ENCODE results near the gene RBP3.
"Not testable (repeated sequence)": the region's sequence is repeated elsewhere in the genome, so short reads cannot be mapped to it uniquely, and the experiment has no call there.

The RBP3 gene

GRCh38 chr10:47381427-47382379 lies 33.5 kb downstream of the RBP3 start:
- no peaks in the 10 kb centered on the region for H3K9me2 ChIP-seq (replicated peaks; ENCODE audit: control insufficient read depth, low read length)
- H3K27ac ChIP-seq (ENCODE audit: low read depth, low read length) = no peak overlapping the region
- no peaks in the 10 kb centered on the region for H3K9me3 ChIP-seq (ENCODE audit: control insufficient read depth, insufficient read depth, low read length)
- no peaks in the 10 kb centered on the region for H3K79me2 ChIP-seq (ENCODE audit: control insufficient read depth, low read length)
- H3K36me3 ChIP-seq (ENCODE audit: control insufficient read depth, low read length) = no peaks in the 10 kb centered on the region
- no peak overlapping the region for H3K4me3 ChIP-seq (ENCODE audit: low read length)
- H3F3A ChIP-seq (ENCODE audit: control insufficient read depth, insufficient read depth) = no peaks in the 10 kb centered on the region
- H4K20me1 ChIP-seq (ENCODE audit: control insufficient read depth, insufficient read depth, low read depth, low read length) = no peaks in the 10 kb centered on the region; the same call in 1 of the 2 replicates
- H3K27me3 ChIP-seq (ENCODE audit: control insufficient read depth, low read length) = peaks cover 32% of the 10 kb centered on the region
- peaks cover 13% of the 10 kb centered on the region for H3K4me1 ChIP-seq (ENCODE audit: control insufficient read depth, low read length)
- no peak for TF ChIP-seq CTCF (IDR thresholded peaks at IDR 0.05; ENCODE audit: low read depth, low read length, poor library complexity, severe bottlenecking)
- TF ChIP-seq EZH2phosphoT487 (IDR thresholded peaks at IDR 0.05; ENCODE audit: borderline replicate concordance, low read length) = no peak
- H3K4me2 ChIP-seq (ENCODE audit: low read length) = no peak overlapping the region

- H3K36me3 ChIP-seq (ENCODE audit: control insufficient read depth, low read length) = no peaks in the 10 kb centered on the region
- H3K27ac ChIP-seq (ENCODE audit: low read depth, low read length) = no peak overlapping the region
- H3K4me3 ChIP-seq (ENCODE audit: low read length) = peak overlapping the region; percentile 78
- no peaks in the 10 kb centered on the region for H3F3A ChIP-seq (ENCODE audit: control insufficient read depth, insufficient read depth)
- H3K9me2 ChIP-seq (replicated peaks; ENCODE audit: control insufficient read depth, low read length) = no peaks in the 10 kb centered on the region
- H3K79me2 ChIP-seq (ENCODE audit: control insufficient read depth, low read length) = no peaks in the 10 kb centered on the region
- TF ChIP-seq EZH2phosphoT487 (IDR thresholded peaks at IDR 0.05; ENCODE audit: borderline replicate concordance, low read length) (no peak), CTCF (IDR thresholded peaks at IDR 0.05; ENCODE audit: low read depth, low read length, poor library complexity, severe bottlenecking) (no peak)
- no peaks in the 10 kb centered on the region; the same call in 1 of the 2 replicates for H4K20me1 ChIP-seq (ENCODE audit: control insufficient read depth, insufficient read depth, low read depth, low read length)
- H3K27me3 ChIP-seq (ENCODE audit: control insufficient read depth, low read length) = peaks cover 22% of the 10 kb centered on the region
- peaks cover 13% of the 10 kb centered on the region for H3K4me1 ChIP-seq (ENCODE audit: control insufficient read depth, low read length)
- H3K9me3 ChIP-seq (ENCODE audit: control insufficient read depth, insufficient read depth, low read length) = no peaks in the 10 kb centered on the region
- H3K4me2 ChIP-seq (ENCODE audit: low read length) = peak overlapping the region; percentile 79
Measured at GRCh38 chr10:47383261-47384147, 35.3 kb downstream of the RBP3 start.

- Histone ChIP-seq H4K20me1 (ENCODE audit: control insufficient read depth, insufficient read depth, low read depth, low read length) (no peaks in the 10 kb centered on the region; the same call in 1 of the 2 replicates), H3K79me2 (ENCODE audit: control insufficient read depth, low read length) (no peaks in the 10 kb centered on the region), H3K27ac (ENCODE audit: low read depth, low read length) (no peak within 1 kb of the TSS), H3K36me3 (ENCODE audit: control insufficient read depth, low read length) (no peaks in the 10 kb centered on the region), H3K9me3 (ENCODE audit: control insufficient read depth, insufficient read depth, low read length) (no peaks in the 10 kb centered on the region), H3K4me2 (ENCODE audit: low read length) (peak within 1 kb of the TSS; percentile 79), H3K27me3 (ENCODE audit: control insufficient read depth, low read length) (peaks cover 22% of the 10 kb centered on the region), H3K4me3 (ENCODE audit: low read length) (peak within 1 kb of the TSS; percentile 78), H3K9me2 (replicated peaks; ENCODE audit: control insufficient read depth, low read length) (no peaks in the 10 kb centered on the region), H3F3A (ENCODE audit: control insufficient read depth, insufficient read depth) (no peaks in the 10 kb centered on the region), H3K4me1 (ENCODE audit: control insufficient read depth, low read length) (peaks cover 13% of the 10 kb centered on the region)
- TF ChIP-seq CTCF (IDR thresholded peaks at IDR 0.05; ENCODE audit: low read depth, low read length, poor library complexity, severe bottlenecking) = no peak
- no peak for TF ChIP-seq EZH2phosphoT487 (IDR thresholded peaks at IDR 0.05; ENCODE audit: borderline replicate concordance, low read length)
Measured at GRCh38 chr10:47384148-47384921, 36.2 kb downstream of the RBP3 start, which contains the start of gene ZNF488. ZNF488 (minus strand) TSS chr10:47384293; CDS start chr10:47368829, 15,464 bp downstream.

GRCh38 chr10:47386104-47386503 lies 37.9 kb downstream of the RBP3 start:
- H3K4me2 ChIP-seq (ENCODE audit: low read length); H3K9me3 ChIP-seq (ENCODE audit: control insufficient read depth, insufficient read depth, low read length); H3F3A ChIP-seq (ENCODE audit: control insufficient read depth, insufficient read depth); H4K20me1 ChIP-seq (ENCODE audit: control insufficient read depth, insufficient read depth, low read depth, low read length); H3K79me2 ChIP-seq (ENCODE audit: control insufficient read depth, low read length); H3K27ac ChIP-seq (ENCODE audit: low read depth, low read length); H3K4me3 ChIP-seq (ENCODE audit: low read length); H3K36me3 ChIP-seq (ENCODE audit: control insufficient read depth, low read length); H3K9me2 ChIP-seq (replicated peaks; ENCODE audit: control insufficient read depth, low read length): not testable (repeated sequence)
- peaks cover 26% of the 10 kb centered on the region for H3K27me3 ChIP-seq (ENCODE audit: control insufficient read depth, low read length)
- peaks cover 13% of the 10 kb centered on the region for H3K4me1 ChIP-seq (ENCODE audit: control insufficient read depth, low read length)

All from DOHH2 (cell line).